ENCODE data around the gene MARK2.

GRCh38 chr11:63915961-63916836 is 77.3 kb downstream of the MARK2 start:
- TF ChIP-seq CTCF (IDR thresholded peaks at IDR 0.05) (peak; percentile 11 to 43 (median 34)), POLR2A (IDR thresholded peaks at IDR 0.05) (no peak)

Measured in body of pancreas (tissue), 4 donors.